OCI-LY1 (cell line): ENCODE measurements around the gene TGFBR1.

Source experiments
- H2AFZ ChIP-seq: fragments of 200-600 bp; sonication (generic), shearing (Covaris generic); 2 replicates; pipeline ENCODE4 v1.6.0; 2014; ENCODE audit warnings: antibody characterized with exemption, mild to moderate bottlenecking, low read length
- H3F3A ChIP-seq: fragments of 200-600 bp; sonication (generic), shearing (Covaris generic); 2 replicates; pipeline ENCODE4 v1.6.0; 2014; ENCODE audit warnings: mild to moderate bottlenecking, antibody characterized with exemption, low read length, moderate library complexity; ENCODE audit not compliant: insufficient read depth
- H3K27ac ChIP-seq: fragments of 200-600 bp; sonication (generic); 2 replicates; pipeline ENCODE4 v1.5.1; 2014; ENCODE audit warnings: low read length, mixed run types, mild to moderate bottlenecking, low read depth; ENCODE audit not compliant: poor library complexity, severe bottlenecking
- H3K27me3 ChIP-seq: fragments of 200-600 bp; sonication (generic); 2 replicates; pipeline ENCODE4 v1.6.0; 2014; ENCODE audit warnings: antibody characterized with exemption, mild to moderate bottlenecking, low read length, moderate library complexity; ENCODE audit not compliant: insufficient read depth
- H3K36me3 ChIP-seq: fragments of 200-600 bp; sonication (generic); 2 replicates; pipeline ENCODE4 v1.6.1; 2014; ENCODE audit warnings: mild to moderate bottlenecking, antibody characterized with exemption, low read length, moderate library complexity, mixed read lengths; ENCODE audit not compliant: insufficient read depth
- H3K4me1 ChIP-seq: fragments of 200-600 bp; sonication (generic); 2 replicates; pipeline ENCODE4 v1.5.1; 2014; ENCODE audit warnings: mild to moderate bottlenecking, low read length, moderate library complexity; ENCODE audit not compliant: insufficient read depth, severe bottlenecking
- H3K4me2 ChIP-seq: fragments of 200-600 bp; sonication (generic), shearing (Covaris generic); 2 replicates; pipeline ENCODE4 v1.6.1; 2014; ENCODE audit warnings: low read length
- H3K4me3 ChIP-seq: fragments of 200-600 bp; sonication (generic); 2 replicates; pipeline ENCODE4 v1.5.1; 2014; ENCODE audit warnings: low read length, low read depth, mild to moderate bottlenecking, mixed read lengths; ENCODE audit not compliant: poor library complexity, severe bottlenecking
- H3K79me2 ChIP-seq: fragments of 200-600 bp; shearing (Covaris generic); 2 replicates; pipeline ENCODE4 v1.6.1; 2016; ENCODE audit warnings: mixed run types, low read length, mixed read lengths; ENCODE audit not compliant: insufficient read depth
- H3K9ac ChIP-seq: fragments of 200-600 bp; sonication (generic), shearing (Covaris generic); 2 replicates; pipeline ENCODE4 v1.6.1; 2014; ENCODE audit warnings: mild to moderate bottlenecking, low read length, mixed read lengths
- H3K9me2 ChIP-seq: fragments of 200-600 bp; sonication (generic), shearing (Covaris generic); 2 replicates; pipeline ENCODE4 v1.6.1; 2014; ENCODE audit warnings: low read depth, mild to moderate bottlenecking, low read length, mixed read lengths
- H3K9me3 ChIP-seq: fragments of 200-600 bp; shearing (Covaris generic); 2 replicates; pipeline ENCODE4 v1.6.1; 2014; ENCODE audit warnings: low read length, mixed read lengths
- H4K20me1 ChIP-seq: fragments of 200-600 bp; sonication (generic), shearing (Covaris generic); 2 replicates; pipeline ENCODE4 v1.6.0; 2016; ENCODE audit warnings: mild to moderate bottlenecking, low read length; ENCODE audit not compliant: insufficient read depth
- EZH2 ChIP-seq: fragments of 200-600 bp; sonication (generic), shearing (Covaris generic); IDR thresholded peaks from 2 replicates; pipeline ENCODE4 v1.8.0; 2017; ENCODE audit warnings: borderline replicate concordance, mixed run types, mild to moderate bottlenecking, antibody characterized with exemption, low read length, moderate library complexity, mixed read lengths
- TF ChIP-seq, protein P1 (sequence below): fragments of 200-600 bp; sonication (generic), shearing (Covaris generic); IDR thresholded peaks from 2 replicates; pipeline ENCODE4 v1.5.1; 2017; ENCODE audit warnings: mild to moderate bottlenecking, antibody characterized with exemption, low read length, moderate library complexity, mixed read lengths

Gene TGFBR1

DNA sequence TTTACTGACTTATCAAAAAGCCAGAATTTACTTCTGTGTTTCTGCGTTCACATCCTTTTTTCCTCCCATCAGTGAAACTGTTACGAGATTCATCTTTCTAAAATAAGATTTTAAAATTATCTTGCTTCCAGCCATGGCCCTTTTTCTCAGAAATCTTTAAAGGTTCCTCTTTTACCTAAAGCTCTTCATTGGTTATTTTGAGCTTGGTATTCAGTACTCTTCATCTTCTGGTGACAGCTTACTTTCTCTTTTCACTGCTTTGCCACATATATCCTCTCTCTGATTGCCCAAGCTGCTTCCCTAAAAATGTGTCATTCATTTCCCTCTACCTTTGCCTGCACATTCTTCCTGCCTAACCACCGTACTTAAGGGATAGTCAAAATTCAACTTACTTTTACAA lies 32.3 kb downstream of the TGFBR1 start:
- Histone ChIP-seq H3K27me3 (no peaks in the 10 kb centered on the region), H3K9me2 (no peaks in the 10 kb centered on the region), H3F3A (no peaks in the 10 kb centered on the region), H3K4me1 (peaks cover 47% of the 10 kb centered on the region), H4K20me1 (no peaks in the 10 kb centered on the region), H2AFZ (no peak overlapping the region), H3K4me3 (no peak overlapping the region), H3K9ac (no peak overlapping the region), H3K9me3 (no peaks in the 10 kb centered on the region), H3K4me2 (no peak overlapping the region; the same call in 1 of the 2 replicates), H3K79me2 (no peaks in the 10 kb centered on the region), H3K27ac (peak overlapping the region; percentile 76), H3K36me3 (peaks cover 55% of the 10 kb centered on the region; the same call in 1 of the 2 replicates)
- TF ChIP-seq EZH2, result no peak
- TF ChIP-seq, protein P1, sequence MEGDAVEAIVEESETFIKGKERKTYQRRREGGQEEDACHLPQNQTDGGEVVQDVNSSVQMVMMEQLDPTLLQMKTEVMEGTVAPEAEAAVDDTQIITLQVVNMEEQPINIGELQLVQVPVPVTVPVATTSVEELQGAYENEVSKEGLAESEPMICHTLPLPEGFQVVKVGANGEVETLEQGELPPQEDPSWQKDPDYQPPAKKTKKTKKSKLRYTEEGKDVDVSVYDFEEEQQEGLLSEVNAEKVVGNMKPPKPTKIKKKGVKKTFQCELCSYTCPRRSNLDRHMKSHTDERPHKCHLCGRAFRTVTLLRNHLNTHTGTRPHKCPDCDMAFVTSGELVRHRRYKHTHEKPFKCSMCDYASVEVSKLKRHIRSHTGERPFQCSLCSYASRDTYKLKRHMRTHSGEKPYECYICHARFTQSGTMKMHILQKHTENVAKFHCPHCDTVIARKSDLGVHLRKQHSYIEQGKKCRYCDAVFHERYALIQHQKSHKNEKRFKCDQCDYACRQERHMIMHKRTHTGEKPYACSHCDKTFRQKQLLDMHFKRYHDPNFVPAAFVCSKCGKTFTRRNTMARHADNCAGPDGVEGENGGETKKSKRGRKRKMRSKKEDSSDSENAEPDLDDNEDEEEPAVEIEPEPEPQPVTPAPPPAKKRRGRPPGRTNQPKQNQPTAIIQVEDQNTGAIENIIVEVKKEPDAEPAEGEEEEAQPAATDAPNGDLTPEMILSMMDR, result no peak

DNA sequence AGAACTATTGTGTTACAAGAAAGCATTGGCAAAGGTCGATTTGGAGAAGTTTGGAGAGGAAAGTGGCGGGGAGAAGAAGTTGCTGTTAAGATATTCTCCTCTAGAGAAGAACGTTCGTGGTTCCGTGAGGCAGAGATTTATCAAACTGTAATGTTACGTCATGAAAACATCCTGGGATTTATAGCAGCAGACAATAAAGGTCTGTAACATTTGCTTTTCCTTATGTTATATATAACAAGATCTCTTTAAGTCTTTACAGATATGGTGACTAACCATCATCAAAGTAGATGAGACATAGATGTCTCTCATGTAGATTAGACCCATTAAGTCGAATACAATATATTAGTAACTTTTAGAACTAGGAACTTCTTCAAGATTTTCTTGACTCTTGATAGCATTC lies 33.0 kb downstream of the TGFBR1 start:
- no peaks in the 10 kb centered on the region for H3K9me2 ChIP-seq
- peaks cover 44% of the 10 kb centered on the region for H3K4me1 ChIP-seq
- H3K27ac ChIP-seq, result no peak overlapping the region
- H3K27me3 ChIP-seq, result no peaks in the 10 kb centered on the region
- no peak overlapping the region for H3K4me2 ChIP-seq
- no peak for TF ChIP-seq EZH2
- TF ChIP-seq, protein P1, result no peak
- H3K36me3 ChIP-seq, result peaks cover 55% of the 10 kb centered on the region; the same call in 1 of the 2 replicates
- no peak overlapping the region for H3K4me3 ChIP-seq
- no peaks in the 10 kb centered on the region for H3F3A ChIP-seq
- H3K9me3 ChIP-seq, result no peaks in the 10 kb centered on the region
- H3K9ac ChIP-seq, result no peak overlapping the region
- no peak overlapping the region for H2AFZ ChIP-seq
- H4K20me1 ChIP-seq, result no peaks in the 10 kb centered on the region
- H3K79me2 ChIP-seq, result no peaks in the 10 kb centered on the region

DNA sequence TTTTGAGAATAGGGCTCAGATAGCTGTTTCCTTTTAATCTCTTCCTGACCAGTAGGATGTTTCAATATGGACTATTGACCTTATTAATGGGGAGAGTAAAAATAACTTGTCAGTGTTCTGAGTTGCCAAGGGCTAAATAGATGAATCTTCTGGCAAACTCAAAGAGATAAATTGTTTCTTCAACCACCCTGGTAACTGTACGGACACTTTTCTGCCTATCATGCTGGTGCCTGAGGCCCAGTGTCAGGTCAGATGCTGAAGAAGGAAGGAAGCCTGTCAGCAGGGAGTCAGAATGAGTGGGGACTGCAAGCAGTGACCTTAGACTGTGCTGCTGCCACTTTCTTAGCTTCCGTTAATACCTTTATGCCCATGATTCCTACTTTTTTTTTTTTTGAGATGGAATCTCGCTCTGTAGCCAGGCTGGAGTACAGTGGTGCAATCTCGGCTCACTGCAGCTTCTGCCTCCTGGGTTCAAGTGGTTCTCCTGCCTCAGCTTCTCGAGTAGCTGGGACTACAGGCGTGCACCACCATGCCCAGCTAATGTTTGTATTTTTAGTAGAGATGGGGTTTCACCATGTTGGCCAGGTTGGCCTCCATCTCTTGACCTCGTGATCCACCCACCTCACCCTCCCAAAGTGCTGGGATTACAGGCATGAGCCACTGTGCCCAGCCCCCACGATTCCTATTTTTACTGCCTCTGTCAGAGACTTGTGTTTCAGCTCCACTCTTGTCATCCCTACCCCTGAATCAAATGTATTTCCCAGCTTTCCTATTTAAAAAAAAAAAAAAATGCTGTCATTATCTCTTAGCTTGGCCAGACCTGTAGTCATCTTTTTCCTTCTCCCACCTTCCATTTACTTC lies 33.7 kb downstream of the TGFBR1 start:
- peaks cover 37% of the 10 kb centered on the region for H3K4me1 ChIP-seq
- no peak for TF ChIP-seq EZH2
- TF ChIP-seq, protein P1, result no peak
- H2AFZ ChIP-seq, result no peak overlapping the region
- no peaks in the 10 kb centered on the region for H3K79me2 ChIP-seq
- no peaks in the 10 kb centered on the region for H3F3A ChIP-seq
- no peak overlapping the region for H3K27ac ChIP-seq
- peaks cover 62% of the 10 kb centered on the region for H3K36me3 ChIP-seq
- no peak overlapping the region for H3K4me2 ChIP-seq
- no peaks in the 10 kb centered on the region for H3K9me2 ChIP-seq
- no peaks in the 10 kb centered on the region for H4K20me1 ChIP-seq
- no peak overlapping the region for H3K4me3 ChIP-seq
- H3K9me3 ChIP-seq, result no peaks in the 10 kb centered on the region
- H3K27me3 ChIP-seq, result no peaks in the 10 kb centered on the region
- no peak overlapping the region for H3K9ac ChIP-seq
